Keratinocyte (primary cell): ENCODE measurements around the gene INHBB. TPM values are rescaled to one million over a fixed set of nuclear protein-coding genes. Genes with fewer than 3 reads are reported as not detected.

ENCODE experiments used
- DNase-seq: peaks from one replicate; pipeline ENCODE4 v3.0.0-alpha.2; 2011; ENCODE audit warnings: low read depth, missing footprints, low spot score
- FAIRE-seq: peaks from 2 replicates; lab custom pipeline; 2011; peaks lifted over from hg19 to GRCh38; lab: Jason Lieb, UNC
- H2AFZ ChIP-seq: 2 replicates; pipeline ENCODE4 v1.6.0; 2012; ENCODE audit warnings: low read length, control low read depth, inconsistent platforms; ENCODE audit not compliant: control insufficient read depth
- H3K27ac ChIP-seq: 2 replicates; pipeline ENCODE4 v1.5.1; 2011; ENCODE audit warnings: low read length; ENCODE audit not compliant: control insufficient read depth, insufficient read depth
- H3K27me3 ChIP-seq: 3 replicates; pipeline ENCODE4 v1.6.0; 2011; ENCODE audit warnings: low read length; ENCODE audit not compliant: control insufficient read depth, insufficient read depth; ENCODE audit errors: extremely low read depth
- H3K36me3 ChIP-seq, 2 experiments: 2 replicates in 1 of 2; 3 replicates in 1 of 2; pipeline ENCODE4 v1.5.1; 2011; ENCODE audit warnings: low read length in 2 of 2, mild to moderate bottlenecking in 1 of 2; ENCODE audit not compliant: control insufficient read depth in 2 of 2, insufficient read depth in 2 of 2; ENCODE audit errors: extremely low read depth in 1 of 2
- H3K4me1 ChIP-seq: 3 replicates; pipeline ENCODE4 v1.5.1; 2011; ENCODE audit warnings: low read length; ENCODE audit not compliant: control insufficient read depth, insufficient read depth; ENCODE audit errors: extremely low read depth
- H3K4me2 ChIP-seq: 3 replicates; pipeline ENCODE4 v1.6.0; 2011; ENCODE audit warnings: low read depth, low read length; ENCODE audit not compliant: control insufficient read depth, insufficient read depth; ENCODE audit errors: extremely low read depth
- H3K4me3 ChIP-seq, 3 experiments: fragments of 200-600 bp in 1 of 3; sonication (generic) in 1 of 3; 2 replicates in 2 of 3; 3 replicates in 1 of 3; pipeline ENCODE4 v1.5.1; 2011 to 2016; ENCODE audit warnings: low read length in 3 of 3, mild to moderate bottlenecking in 3 of 3, control low read depth in 2 of 3, inconsistent platforms in 1 of 3, low read depth in 1 of 3, mixed read lengths in 1 of 3, mixed run types in 1 of 3, moderate library complexity in 1 of 3; ENCODE audit not compliant: control insufficient read depth in 2 of 3, insufficient read depth in 2 of 3; ENCODE audit errors: extremely low read depth in 1 of 3
- H3K79me2 ChIP-seq: 2 replicates; pipeline ENCODE4 v1.6.0; 2012; ENCODE audit warnings: low read length; ENCODE audit not compliant: control insufficient read depth, insufficient read depth
- H3K9ac ChIP-seq: 3 replicates; pipeline ENCODE4 v1.6.0; 2011; ENCODE audit warnings: low read length; ENCODE audit not compliant: control insufficient read depth, insufficient read depth; ENCODE audit errors: extremely low read depth
- H3K9me1 ChIP-seq: 3 replicates; pipeline ENCODE4 v1.6.0; 2011; ENCODE audit warnings: low read length; ENCODE audit not compliant: control insufficient read depth, insufficient read depth; ENCODE audit errors: extremely low read depth
- H3K9me3 ChIP-seq: 2 replicates; pipeline ENCODE4 v1.5.1; 2012; ENCODE audit warnings: low read depth, low read length; ENCODE audit not compliant: control insufficient read depth
- H4K20me1 ChIP-seq: 3 replicates; pipeline ENCODE4 v1.6.0; 2011; ENCODE audit warnings: low read length; ENCODE audit not compliant: control insufficient read depth, insufficient read depth; ENCODE audit errors: extremely low read depth
- CTCF ChIP-seq, 3 experiments: IDR thresholded peaks in 1 of 3; conservative IDR thresholded peaks in 1 of 3; optimal IDR thresholded peaks in 1 of 3; 2 replicates in 2 of 3; 3 replicates in 1 of 3; pipeline versions ENCODE3 to v1.5.1; 2011; ENCODE audit warnings: low read length in 3 of 3, mild to moderate bottlenecking in 3 of 3, moderate library complexity in 2 of 3, control low read depth in 1 of 3, inconsistent platforms in 1 of 3; ENCODE audit not compliant: insufficient read depth in 2 of 3; ENCODE audit errors: extremely low read depth in 1 of 3
- EZH2 ChIP-seq: IDR thresholded peaks from one replicate; pipeline ENCODE4 v1.6.1; 2012; ENCODE audit warnings: inconsistent platforms, mild to moderate bottlenecking, low read length, moderate library complexity
- dilution Hi-C: fragments of 300-500 bp; cut with MboI; formaldehyde crosslinking; loops from one replicate; pipeline ENCODE4 v1.7.0; 2020; ENCODE audit warnings: low sequenced_read_pairs; ENCODE audit not compliant: extremely low pct_ligation_motif_present
- polyA plus RNA-seq, 5 experiments: library from polyadenylated mRNA; depleted of rRNA in 3 of 5; stranded (reverse) in 3 of 5; stranded (forward) in 1 of 5; unstranded in 1 of 5; fragments of >200 nt; gene quantifications; 1 replicate in 1 of 5; 2 replicates in 3 of 5; 3 replicates in 1 of 5; pipeline versions ENCODE4 v1.2.1 to v1.2.3, GENCODE V29; 2011 to 2012; ENCODE audit warnings: missing spikeins in 2 of 5, low read depth in 1 of 5, low replicate concordance in 1 of 5

INHBB gene
- polyA plus RNA-seq, 1 donor (not counting 4 experiments of a cell fraction or from before 2014, with no cell fraction given) = not detected

- H4K20me1 ChIP-seq = no peaks in the 10 kb centered on the region
- no peaks in the 10 kb centered on the region for H3K9me1 ChIP-seq
- H2AFZ ChIP-seq = no peak overlapping the region
- no peak overlapping the region for H3K27ac ChIP-seq
- peaks cover 65% of the 10 kb centered on the region for H3K27me3 ChIP-seq
- no peak for FAIRE-seq
- no peak overlapping the region for H3K4me3 ChIP-seq
- no peak for TF ChIP-seq EZH2
- no peak for TF ChIP-seq CTCF (optimal IDR thresholded peaks at IDR 0.05 in 1 of 3, IDR thresholded peaks at IDR 0.05 in 1 of 3, conservative IDR thresholded peaks at IDR 0.05 in 1 of 3; ENCODE audit: extremely low read depth in 1 of 3, insufficient read depth in 2 of 3, low read length in 3 of 3)
- dilution Hi-C loops = no loop called here
- DNase-seq = no peak
- H3K4me1 ChIP-seq = no peaks in the 10 kb centered on the region
- no peaks in the 10 kb centered on the region for H3K36me3 ChIP-seq
- no peaks in the 10 kb centered on the region for H3K9me3 ChIP-seq
- H3K9ac ChIP-seq = no peak overlapping the region
- no peak overlapping the region for H3K4me2 ChIP-seq
- H3K79me2 ChIP-seq = no peaks in the 10 kb centered on the region
Measured at GRCh38 chr2:120348737-120349439, 3.0 kb downstream of the INHBB start.

GRCh38 chr2:120349440-120349921 is 3.5 kb downstream of the INHBB start:
- no peaks in the 10 kb centered on the region for H3K36me3 ChIP-seq
- H4K20me1 ChIP-seq = no peaks in the 10 kb centered on the region
- no peak overlapping the region for H3K27ac ChIP-seq
- H2AFZ ChIP-seq = no peak overlapping the region
- no peaks in the 10 kb centered on the region for H3K79me2 ChIP-seq
- H3K9me1 ChIP-seq = no peaks in the 10 kb centered on the region
- peaks cover 60% of the 10 kb centered on the region for H3K27me3 ChIP-seq
- no peak for TF ChIP-seq EZH2
- no peak for TF ChIP-seq CTCF (optimal IDR thresholded peaks at IDR 0.05 in 1 of 3, IDR thresholded peaks at IDR 0.05 in 1 of 3, conservative IDR thresholded peaks at IDR 0.05 in 1 of 3; ENCODE audit: extremely low read depth in 1 of 3, insufficient read depth in 2 of 3, low read length in 3 of 3)
- H3K4me3 ChIP-seq = no peak overlapping the region
- FAIRE-seq (no peak), DNase-seq (no peak)
- dilution Hi-C loops = no loop called here
- no peaks in the 10 kb centered on the region for H3K9me3 ChIP-seq
- H3K4me2 ChIP-seq = no peak overlapping the region
- H3K9ac ChIP-seq = no peak overlapping the region
- no peaks in the 10 kb centered on the region for H3K4me1 ChIP-seq
